Thoracic aorta (tissue), 2 donors: ENCODE results near the gene RRM2. TPM values are rescaled to one million over a fixed set of nuclear protein-coding genes. Genes with fewer than 3 reads are reported as not detected.

ENCODE experiments used
- ATAC-seq: fragments of 150-250 bp; one replicate; pipeline ENCODE4 v1.8.0; 2017; ENCODE audit warnings: low read depth; ENCODE audit not compliant: insufficient number of reproducible peaks, low FRiP score
- DNase-seq: peaks from one replicate; pipeline ENCODE4 v3.0.0-alpha.2; 2020; ENCODE audit warnings: low spot score
- H3K27ac ChIP-seq, 2 donors: fragments of 200-600 bp; sonication (generic); 1 replicate in 1 of 2; 2 replicates in 1 of 2; pipeline ENCODE4 v1.5.1; 2016; ENCODE audit warnings: mild to moderate bottlenecking in 2 of 2, moderate library complexity in 2 of 2
- H3K27me3 ChIP-seq: fragments of 200-600 bp; sonication (generic); replicated peaks from 2 replicates; pipeline ENCODE4 v1.6.0; 2016; ENCODE audit warnings: mild to moderate bottlenecking; ENCODE audit not compliant: insufficient read depth
- H3K36me3 ChIP-seq: fragments of 200-600 bp; sonication (generic); one replicate; pipeline ENCODE4 v1.5.1; 2016
- H3K4me1 ChIP-seq, 2 donors: fragments of 200-600 bp; sonication (generic); 1 replicate in 1 of 2; 2 replicates in 1 of 2; pipeline versions ENCODE4 v1.5.1 to v1.6.0; 2016; ENCODE audit warnings: low read depth in 2 of 2, mild to moderate bottlenecking in 1 of 2; ENCODE audit not compliant: control insufficient read depth in 1 of 2
- H3K4me3 ChIP-seq: fragments of 200-600 bp; sonication (generic); 2 replicates; pipeline ENCODE4 v1.5.1; 2016; ENCODE audit warnings: mild to moderate bottlenecking
- H3K9me3 ChIP-seq: fragments of 200-600 bp; sonication (generic); 2 replicates; pipeline ENCODE4 v1.5.1; 2016
- CTCF ChIP-seq: fragments of 200-600 bp; sonication (generic); IDR thresholded peaks from one replicate; pipeline ENCODE4 v1.5.1; 2019; ENCODE audit warnings: antibody characterized with exemption
- total RNA-seq, 2 donors: library from RNA; depleted of rRNA; stranded (reverse); fragments of >200 nt; gene quantifications; one replicate each; pipeline versions ENCODE4 v1.1.0 to v1.2.3, GENCODE V29; 2016

Gene RRM2
- total RNA-seq, 2 donors from 2014 or later: 0.92 to 1.2 TPM

- no peak for ATAC-seq
- H3K27me3 ChIP-seq: no peaks in the 10 kb centered on the region
- peaks cover 17 to 28% of the 10 kb centered on the region in 2 donors for H3K4me1 ChIP-seq
- no peak overlapping the region for H3K4me3 ChIP-seq
- no peaks in the 10 kb centered on the region for H3K9me3 ChIP-seq
- TF ChIP-seq CTCF: no peak
- DNase-seq: no peak
- H3K27ac ChIP-seq: no peak overlapping the region
- H3K36me3 ChIP-seq: no peaks in the 10 kb centered on the region
These were observed 3.5 kb downstream of the RRM2 start for GRCh38 chr2:10125842-10126631.

GRCh38 chr2:10126632-10127026 is 4.1 kb downstream of the RRM2 start:
- no peaks in the 10 kb centered on the region for H3K27me3 ChIP-seq
- no peak for ATAC-seq
- H3K9me3 ChIP-seq: no peaks in the 10 kb centered on the region
- H3K4me1 ChIP-seq: peaks cover 17 to 22% of the 10 kb centered on the region in 2 donors
- DNase-seq: no peak
- H3K27ac ChIP-seq: no peak overlapping the region
- H3K4me3 ChIP-seq: no peak overlapping the region
- H3K36me3 ChIP-seq: no peaks in the 10 kb centered on the region
- no peak for TF ChIP-seq CTCF

- no peak for DNase-seq
- no peaks in the 10 kb centered on the region for H3K27me3 ChIP-seq
- no peaks in the 10 kb centered on the region for H3K36me3 ChIP-seq
- no peak for ATAC-seq
- peaks cover 4 to 5% of the 10 kb centered on the region in 2 donors for H3K4me1 ChIP-seq
- H3K27ac ChIP-seq: no peak overlapping the region
- no peak overlapping the region for H3K4me3 ChIP-seq
- no peaks in the 10 kb centered on the region for H3K9me3 ChIP-seq
- TF ChIP-seq CTCF: no peak
These were observed 5.9 kb downstream of the RRM2 start for GRCh38 chr2:10128420-10128819.

- TF ChIP-seq CTCF: no peak
- DNase-seq (no peak), ATAC-seq (no peak)
- Histone ChIP-seq H3K4me3 (no peak overlapping the region), H3K27ac (no peak overlapping the region), H3K27me3 (no peaks in the 10 kb centered on the region), H3K9me3 (no peaks in the 10 kb centered on the region), H3K4me1 (no peaks in the 10 kb centered on the region), H3K36me3 (no peaks in the 10 kb centered on the region)
These were observed 7.0 kb downstream of the RRM2 start for GRCh38 chr2:10129490-10129889.

- Histone ChIP-seq H3K4me3 (no peak overlapping the region), H3K27ac (no peak overlapping the region), H3K36me3 (no peaks in the 10 kb centered on the region), H3K27me3 (no peaks in the 10 kb centered on the region), H3K9me3 (no peaks in the 10 kb centered on the region), H3K4me1 (no peaks in the 10 kb centered on the region)
- TF ChIP-seq CTCF: no peak
- ATAC-seq (no peak), DNase-seq (no peak)
These were observed 9.6 kb downstream of the RRM2 start for GRCh38 chr2:10132043-10132575.
